ENCODE results near the gene KRTAP10-11. TPM values are rescaled to one million over a fixed set of nuclear protein-coding genes. Genes with fewer than 3 reads are reported as not detected.

KRTAP10-11 gene
- total and polyA plus RNA-seq, 2 of the 8 experiments (the other 6 are each of a cell fraction or from before 2014, with no cell fraction given) = not detected

GRCh38 chr21:44677881-44678280 lies 31.7 kb downstream of the KRTAP10-11 start:
- Histone ChIP-seq H3K27me3 (replicated peaks in 1 of 4; ENCODE audit: control insufficient read depth in 3 of 4, extremely low read depth in 1 of 4, insufficient read depth in 3 of 4, low read length in 3 of 4) (no peaks in the 10 kb centered on the region), H3K4me2 (ENCODE audit: insufficient read depth in 1 of 2, low read depth in 2 of 2, low read length in 2 of 2) (no peak overlapping the region), H4K5ac (ENCODE audit: insufficient read length, low read depth, low read length) (no peak overlapping the region), H4K91ac (replicated peaks; ENCODE audit: insufficient read length, low read length) (no peak overlapping the region), H2BK20ac (ENCODE audit: low read length) (no peak overlapping the region), H4K8ac (ENCODE audit: extremely low read depth, insufficient read depth, low read length) (no peak overlapping the region), H2BK15ac (ENCODE audit: low read length) (no peak overlapping the region), H3K4ac (replicated peaks; ENCODE audit: insufficient read length, low read depth, low read length) (no peak overlapping the region), H3K18ac (ENCODE audit: extremely low read depth, low read length) (no peak overlapping the region), H3K23me2 (ENCODE audit: low read depth, low read length) (no peaks in the 10 kb centered on the region), H3K9me3 (ENCODE audit: insufficient read depth in 2 of 2, low read depth in 1 of 2, low read length in 1 of 2) (no peaks in the 10 kb centered on the region), H2BK12ac (ENCODE audit: low read depth, low read length) (no peak overlapping the region), H3K4me3 (ENCODE audit: extremely low read depth in 1 of 4, insufficient read depth in 2 of 4, low read depth in 3 of 4, low read length in 4 of 4) (no peak overlapping the region), H3K36me3 (ENCODE audit: control insufficient read depth in 2 of 4, insufficient read depth in 4 of 4, low read length in 3 of 4) (0 out of 8 replicates have a peak, but pooled peaks cover 0 to 2% (median 0%) of the 10 kb centered on the region in 4 experiments), H3K79me1 (ENCODE audit: low read depth, low read length) (no peaks in the 10 kb centered on the region), H2BK5ac (ENCODE audit: low read depth, low read length) (no peak overlapping the region), H3K4me1 (replicated peaks in 1 of 4; ENCODE audit: control insufficient read depth in 3 of 4, insufficient read depth in 4 of 4, low read length in 3 of 4) (no peaks in the 10 kb centered on the region; a peak in 1 of 7 replicates), H3K79me2 (ENCODE audit: control insufficient read depth in 1 of 2, insufficient read depth in 2 of 2, low read length in 2 of 2) (no peaks in the 10 kb centered on the region), H3K27ac (ENCODE audit: low read depth, low read length) (no peak overlapping the region), H3K56ac (replicated peaks; ENCODE audit: insufficient read length, low read depth, low read length) (no peak overlapping the region), H2AK5ac (ENCODE audit: low read depth, low read length) (no peak overlapping the region), H3K14ac (ENCODE audit: insufficient read length) (no peak overlapping the region), H4K20me1 (replicated peaks in 1 of 2; ENCODE audit: control insufficient read depth in 1 of 2, insufficient read depth in 2 of 2, low read length in 2 of 2) (no peaks in the 10 kb centered on the region), H2BK120ac (replicated peaks; ENCODE audit: low read depth, low read length) (no peak overlapping the region), H2AFZ (ENCODE audit: low read length) (no peak overlapping the region), H3K9ac (replicated peaks in 1 of 4; ENCODE audit: extremely low read depth in 1 of 4, low read depth in 3 of 4, low read length in 3 of 4) (no peak overlapping the region), H3K23ac (ENCODE audit: insufficient read length) (no peak overlapping the region)
- ChIA-PET CTCF (ENCODE audit: partially characterized antibody) (interaction anchor here (1.5 kb wide), 1 partner anchor 83 kb away, joined by 5 read pairs; no protein-coding TSS in a partner anchor), POLR2A (ENCODE audit: partially characterized antibody) (no interaction called here)
- 90% methylated on average over 13 of the region's 13 CpGs; no CpG with 5 or more reads in 1 of the 2 experiments for WGBS, 2 experiments (ENCODE audit: extremely low coverage in 1 of 2, insufficient coverage in 1 of 2, insufficient read length in 1 of 2, insufficient replicate concordance in 2 of 2, low coverage in 1 of 2, low lambda C conversion rate in 2 of 2, missing lambda C conversion rate in 1 of 2)
- no peak for FAIRE-seq
- no peak for DNase-seq (ENCODE audit: low read depth in 1 of 2, low spot score in 2 of 2)
- no peak for TF ChIP-seq CHD1 (IDR thresholded peaks at IDR 0.05; ENCODE audit: low read depth, low read length)
- no peak for TF ChIP-seq RAD21 (IDR thresholded peaks at IDR 0.05 in 1 of 2, conservative IDR thresholded peaks at IDR 0.05 in 1 of 2; ENCODE audit: low read depth in 2 of 2, low read length in 2 of 2)
- TF ChIP-seq ASH2L (IDR thresholded peaks at IDR 0.05; ENCODE audit: low read length) = no peak
- TF ChIP-seq SUZ12 (IDR thresholded peaks at IDR 0.05; ENCODE audit: low read length) = no peak
- TF ChIP-seq FOSL1 (IDR thresholded peaks at IDR 0.05; ENCODE audit: insufficient read depth, low read depth, low read length) = no peak
- TF ChIP-seq NANOG (IDR thresholded peaks at IDR 0.05; ENCODE audit: insufficient read depth, low read depth, low read length, poor library complexity, severe bottlenecking) = no peak
- TF ChIP-seq TAF7 (optimal IDR thresholded peaks at IDR 0.05; ENCODE audit: borderline replicate concordance, low read depth, low read length) = no peak
- no peak for TF ChIP-seq PHF8 (conservative IDR thresholded peaks at IDR 0.05; ENCODE audit: low read depth, low read length)
- no peak for TF ChIP-seq BRCA1 (IDR thresholded peaks at IDR 0.05; ENCODE audit: low read depth, low read length)
- no peak for TF ChIP-seq TBP (IDR thresholded peaks at IDR 0.05; ENCODE audit: low read depth, low read length)
- TF ChIP-seq MAX (IDR thresholded peaks at IDR 0.05) = no peak
- TF ChIP-seq POLR2AphosphoS5 (IDR thresholded peaks at IDR 0.05; ENCODE audit: low read depth, low read length) = no peak
- TF ChIP-seq SIRT6 (IDR thresholded peaks at IDR 0.05; ENCODE audit: low read length) = no peak
- no peak for TF ChIP-seq ATF3 (IDR thresholded peaks at IDR 0.05; ENCODE audit: insufficient read depth, low read depth, low read length)
